ENCODE results near the gene PCDH10.

- TF ChIP-seq POLR2A (IDR thresholded peaks at IDR 0.05; ENCODE audit: low read length) (no peak), GATA1 (IDR thresholded peaks at IDR 0.05; ENCODE audit: low read depth, low read length) (no peak)
Observed at GRCh38 chr4:133152831-133153481, 3.9 kb downstream of the PCDH10 start.
